ENCODE measurements around the gene ETV6.

Gene ETV6

GRCh38 chr12:11836282-11837151 lies 187.0 kb downstream of the ETV6 start:
- peak; percentile 85 for DNase-seq

- no peak for DNase-seq
Measured at GRCh38 chr12:11837216-11837934, 187.9 kb downstream of the ETV6 start.

GRCh38 chr12:11838403-11838802 lies 188.9 kb downstream of the ETV6 start:
- DNase-seq, result no peak

GRCh38 chr12:11839091-11839641 lies 189.7 kb downstream of the ETV6 start:
- no peak for DNase-seq

- no peak for DNase-seq
Measured at GRCh38 chr12:11840366-11840765, 190.9 kb downstream of the ETV6 start.

GRCh38 chr12:11846488-11846887 lies 197.0 kb downstream of the ETV6 start:
- no peak for DNase-seq

GRCh38 chr12:11847539-11847938 lies 198.1 kb downstream of the ETV6 start:
- no peak for DNase-seq

- DNase-seq, result no peak
Measured at GRCh38 chr12:11849757-11850504, 200.5 kb downstream of the ETV6 start.

- DNase-seq, result no peak
Measured at GRCh38 chr12:11853126-11853525, 203.7 kb downstream of the ETV6 start.

GRCh38 chr12:11854011-11854499 lies 204.6 kb downstream of the ETV6 start:
- no peak for DNase-seq

- no peak for DNase-seq
Measured at GRCh38 chr12:11855983-11856374, 206.5 kb downstream of the ETV6 start.

GRCh38 chr12:11856971-11857370 lies 207.5 kb downstream of the ETV6 start:
- DNase-seq, result no peak

- peak; percentile 35 for DNase-seq
Measured at GRCh38 chr12:11859705-11860425, 210.4 kb downstream of the ETV6 start.

GRCh38 chr12:11861155-11861863 lies 211.8 kb downstream of the ETV6 start:
- DNase-seq, result no peak

GRCh38 chr12:11861864-11862600 lies 212.6 kb downstream of the ETV6 start:
- DNase-seq, result no peak

GRCh38 chr12:11862798-11863197 lies 213.3 kb downstream of the ETV6 start:
- DNase-seq, result no peak

- no peak for DNase-seq
Measured at GRCh38 chr12:11863478-11863906, 214.0 kb downstream of the ETV6 start.

- no peak for DNase-seq
Measured at GRCh38 chr12:11863988-11864387, 214.5 kb downstream of the ETV6 start.

GRCh38 chr12:11865824-11866223 lies 216.3 kb downstream of the ETV6 start:
- no peak for DNase-seq

GRCh38 chr12:11868027-11868426 lies 218.6 kb downstream of the ETV6 start:
- DNase-seq, result no peak

- no peak for DNase-seq
Measured at GRCh38 chr12:11869406-11869805, 219.9 kb downstream of the ETV6 start.

Data from stimulated activated CD4-positive, alpha-beta T cell treated with anti-CD3 and anti-CD28 coated beads, Interleukin-15, amount 100 ng/mL, for 24 hours (primary cell).